Measurements from ENCODE around the gene SETD7. TPM values are rescaled to one million over a fixed set of nuclear protein-coding genes. Genes with fewer than 3 reads are reported as not detected.

SETD7 gene
- total and polyA plus RNA-seq, 2 donors from 2014 or later: 6.5 to 29.1 TPM

- H3K36me3 ChIP-seq (ENCODE audit: control insufficient read depth in 2 of 3, insufficient read depth in 3 of 3, low read length in 3 of 3): no peaks in the 10 kb centered on the region
- DNase-seq (no peak), FAIRE-seq (no peak)
These were observed 20.2 kb downstream of the SETD7 start for GRCh38 chr4:139535871-139536234.

GRCh38 chr4:139535228-139535870 lies 20.7 kb downstream of the SETD7 start:
- FAIRE-seq: no peak

More at GRCh38 chr4:139535871-139536234, 20.2 kb downstream of the SETD7 start:
- Histone ChIP-seq H3K27ac (ENCODE audit: low read depth in 2 of 2, low read length in 2 of 2) (no peak overlapping the region), H3K9me3 (ENCODE audit: control insufficient read depth in 2 of 3, insufficient read depth in 1 of 3, low read length in 3 of 3) (no peaks in the 10 kb centered on the region), H3K4me1 (ENCODE audit: control insufficient read depth in 2 of 3, insufficient read depth in 2 of 3, low read depth in 1 of 3, low read length in 3 of 3) (peaks cover 0 to 2% (median 0%) of the 10 kb centered on the region in 3 donors), H3K27me3 (ENCODE audit: control insufficient read depth, insufficient read depth, low read length) (no peaks in the 10 kb centered on the region), H3K4me3 (ENCODE audit: low read length in 3 of 3) (no peak overlapping the region), H3K9ac (ENCODE audit: low read length in 3 of 3) (no peak overlapping the region)
- intact Hi-C loops (cut with DNase I): no loop called here
- no peak for TF ChIP-seq CTCF (IDR thresholded peaks at IDR 0.05; ENCODE audit: borderline replicate concordance, extremely low read depth, insufficient read depth)

GRCh38 chr4:139534287-139534950 lies 21.6 kb downstream of the SETD7 start:
- no peak overlapping the region for H3K27ac ChIP-seq (ENCODE audit: low read depth in 2 of 2, low read length in 2 of 2)
- H3K9me3 ChIP-seq (ENCODE audit: control insufficient read depth in 2 of 3, insufficient read depth in 1 of 3, low read length in 3 of 3): no peaks in the 10 kb centered on the region
- FAIRE-seq (no peak), DNase-seq (no peak)
- TF ChIP-seq CTCF (IDR thresholded peaks at IDR 0.05; ENCODE audit: borderline replicate concordance, extremely low read depth, insufficient read depth): no peak
- H3K4me1 ChIP-seq (ENCODE audit: control insufficient read depth in 2 of 3, insufficient read depth in 2 of 3, low read depth in 1 of 3, low read length in 3 of 3): peaks cover 0 to 2% (median 0%) of the 10 kb centered on the region in 3 donors
- intact Hi-C loops (cut with DNase I): no loop called here
- H3K36me3 ChIP-seq (ENCODE audit: control insufficient read depth in 2 of 3, insufficient read depth in 3 of 3, low read length in 3 of 3): no peaks in the 10 kb centered on the region
- no peaks in the 10 kb centered on the region for H3K27me3 ChIP-seq (ENCODE audit: control insufficient read depth, insufficient read depth, low read length)
- H3K4me3 ChIP-seq (ENCODE audit: low read length in 3 of 3): no peak overlapping the region
- H3K9ac ChIP-seq (ENCODE audit: low read length in 3 of 3): no peak overlapping the region

More at GRCh38 chr4:139535228-139535870, 20.7 kb downstream of the SETD7 start:
- H3K27me3 ChIP-seq (ENCODE audit: control insufficient read depth, insufficient read depth, low read length): no peaks in the 10 kb centered on the region
- DNase-seq: no peak
- no peak overlapping the region for H3K9ac ChIP-seq (ENCODE audit: low read length in 3 of 3)
- H3K36me3 ChIP-seq (ENCODE audit: control insufficient read depth in 2 of 3, insufficient read depth in 3 of 3, low read length in 3 of 3): no peaks in the 10 kb centered on the region
- H3K9me3 ChIP-seq (ENCODE audit: control insufficient read depth in 2 of 3, insufficient read depth in 1 of 3, low read length in 3 of 3): no peaks in the 10 kb centered on the region
- H3K4me1 ChIP-seq (ENCODE audit: control insufficient read depth in 2 of 3, insufficient read depth in 2 of 3, low read depth in 1 of 3, low read length in 3 of 3): peaks cover 0 to 2% (median 0%) of the 10 kb centered on the region in 3 donors
- intact Hi-C loops (cut with DNase I): no loop called here
- H3K4me3 ChIP-seq (ENCODE audit: low read length in 3 of 3): no peak overlapping the region
- TF ChIP-seq CTCF (IDR thresholded peaks at IDR 0.05; ENCODE audit: borderline replicate concordance, extremely low read depth, insufficient read depth): no peak
- no peak overlapping the region for H3K27ac ChIP-seq (ENCODE audit: low read depth in 2 of 2, low read length in 2 of 2)

Measured in kidney (tissue), 14 donors.